ENCODE data around the gene FOLH1. TPM values are rescaled to one million over a fixed set of nuclear protein-coding genes. Genes with fewer than 3 reads are reported as not detected.
"Not testable (repeated sequence)": the region's sequence is repeated elsewhere in the genome, so short reads cannot be mapped to it uniquely, and the experiment has no call there.

Gene FOLH1
- 2.9 TPM in 1 of 2 replicates, not detected in the other for total RNA-seq (ENCODE audit: low replicate concordance)
- long read RNA-seq, transcript FOLH1-201 (19 exons, 2,635 nt) = major isoform, 10 of 15 reads
- long read RNA-seq, partial matches to known transcripts = 1 of 15 reads
- long read RNA-seq, other reads (novel, unspliced or antisense) = 1 of 15 reads

GRCh38 chr11:49208006-49208721 lies at the start of gene FOLH1:
FOLH1 (minus strand) TSS chr11:49208602; CDS start chr11:49208409, 193 bp downstream.
- Mint-ChIP-seq H3K4me1 (ENCODE audit: unreplicated experiment) (no peaks in the 10 kb centered on the region), H3K9me3 (no peaks in the 10 kb centered on the region), H3K36me3 (no peaks in the 10 kb centered on the region), H3K27me3 (no peaks in the 10 kb centered on the region), H3K27ac (no peak within 1 kb of the TSS), H3K4me3 (no peak within 1 kb of the TSS)
- DNase-seq (ENCODE audit: extremely low spot score, unreplicated experiment) = no peak
- TF ChIP-seq CTCF (conservative IDR thresholded peaks at IDR 0.05) = no peak

GRCh38 chr11:49255148-49255547 lies 46.7 kb upstream of the FOLH1 start:
- H3K36me3 Mint-ChIP-seq; H3K27me3 Mint-ChIP-seq; H3K4me3 Mint-ChIP-seq; H3K4me1 Mint-ChIP-seq (ENCODE audit: unreplicated experiment); H3K9me3 Mint-ChIP-seq; DNase-seq (ENCODE audit: extremely low spot score, unreplicated experiment); H3K27ac Mint-ChIP-seq: not testable (repeated sequence)

GRCh38 chr11:49251212-49251611 lies 42.8 kb upstream of the FOLH1 start:
- not testable (repeated sequence) for H3K27me3 Mint-ChIP-seq; H3K4me1 Mint-ChIP-seq (ENCODE audit: unreplicated experiment); H3K27ac Mint-ChIP-seq; H3K36me3 Mint-ChIP-seq; H3K9me3 Mint-ChIP-seq; DNase-seq (ENCODE audit: extremely low spot score, unreplicated experiment); H3K4me3 Mint-ChIP-seq

GRCh38 chr11:49250398-49251115 lies 42.2 kb upstream of the FOLH1 start:
- H3K9me3 Mint-ChIP-seq; H3K27ac Mint-ChIP-seq; H3K36me3 Mint-ChIP-seq; DNase-seq (ENCODE audit: extremely low spot score, unreplicated experiment); H3K4me1 Mint-ChIP-seq (ENCODE audit: unreplicated experiment); H3K27me3 Mint-ChIP-seq; H3K4me3 Mint-ChIP-seq: not testable (repeated sequence)

- not testable (repeated sequence) for H3K36me3 Mint-ChIP-seq; H3K27me3 Mint-ChIP-seq; H3K9me3 Mint-ChIP-seq; H3K27ac Mint-ChIP-seq; H3K4me3 Mint-ChIP-seq; H3K4me1 Mint-ChIP-seq (ENCODE audit: unreplicated experiment); DNase-seq (ENCODE audit: extremely low spot score, unreplicated experiment)
Observed at GRCh38 chr11:49249363-49249762, 41.0 kb upstream of the FOLH1 start.

- H3K27ac Mint-ChIP-seq; H3K4me3 Mint-ChIP-seq; H3K27me3 Mint-ChIP-seq; H3K36me3 Mint-ChIP-seq; H3K4me1 Mint-ChIP-seq (ENCODE audit: unreplicated experiment); DNase-seq (ENCODE audit: extremely low spot score, unreplicated experiment); H3K9me3 Mint-ChIP-seq: not testable (repeated sequence)
Observed at GRCh38 chr11:49233685-49234084, 25.3 kb upstream of the FOLH1 start.

- H3K9me3 Mint-ChIP-seq; DNase-seq (ENCODE audit: extremely low spot score, unreplicated experiment): not testable (repeated sequence)
Observed at GRCh38 chr11:49233019-49233418, 24.6 kb upstream of the FOLH1 start.

GRCh38 chr11:49231725-49232124 lies 23.3 kb upstream of the FOLH1 start:
- not testable (repeated sequence) for H3K27me3 Mint-ChIP-seq; DNase-seq (ENCODE audit: extremely low spot score, unreplicated experiment); H3K4me3 Mint-ChIP-seq; H3K9me3 Mint-ChIP-seq; H3K4me1 Mint-ChIP-seq (ENCODE audit: unreplicated experiment); H3K36me3 Mint-ChIP-seq; H3K27ac Mint-ChIP-seq

More at GRCh38 chr11:49233019-49233418, 24.6 kb upstream of the FOLH1 start:
- not testable (repeated sequence) for H3K27ac Mint-ChIP-seq; H3K27me3 Mint-ChIP-seq; H3K4me3 Mint-ChIP-seq; H3K36me3 Mint-ChIP-seq; H3K4me1 Mint-ChIP-seq (ENCODE audit: unreplicated experiment)

- not testable (repeated sequence) for H3K4me3 Mint-ChIP-seq; DNase-seq (ENCODE audit: extremely low spot score, unreplicated experiment); H3K9me3 Mint-ChIP-seq; H3K4me1 Mint-ChIP-seq (ENCODE audit: unreplicated experiment); H3K27me3 Mint-ChIP-seq; H3K27ac Mint-ChIP-seq; H3K36me3 Mint-ChIP-seq
- TF ChIP-seq CTCF (conservative IDR thresholded peaks at IDR 0.05) = peak; percentile 24
Observed at GRCh38 chr11:49230534-49230933, 22.1 kb upstream of the FOLH1 start.

- not testable (repeated sequence) for H3K27ac Mint-ChIP-seq; H3K9me3 Mint-ChIP-seq; H3K4me3 Mint-ChIP-seq; DNase-seq (ENCODE audit: extremely low spot score, unreplicated experiment); H3K36me3 Mint-ChIP-seq; H3K4me1 Mint-ChIP-seq (ENCODE audit: unreplicated experiment); H3K27me3 Mint-ChIP-seq
Observed at GRCh38 chr11:49230001-49230400, 21.6 kb upstream of the FOLH1 start.
